Activated B cell treated with CpG ODN at 0.5 μM for 24 hours (primary cell): ENCODE data around the gene SELENOF. TPM values are rescaled to one million over a fixed set of nuclear protein-coding genes. Genes with fewer than 3 reads are reported as not detected.

Source experiments
- ATAC-seq: fragments of 200-7000 bp; cut with Tn5 transposase; one replicate; pipeline ENCODE4 v1.10.0; 2021; ENCODE audit warnings: low read depth, mild to moderate bottlenecking, moderate library complexity
- CTCF ChIA-PET: fragments of 350-600 bp; sonication (Branson Sonifier 250); formaldehyde crosslinking; loops from one replicate; lab custom pipeline; 2021; ENCODE audit warnings: antibody characterized with exemption; lab: Charles Lee
- POLR2A ChIA-PET: fragments of 350-600 bp; sonication (Branson Sonifier 250); formaldehyde crosslinking; loops from one replicate; lab custom pipeline; 2021; ENCODE audit warnings: antibody characterized with exemption; lab: Charles Lee
- DNase-seq: peaks from one replicate; pipeline ENCODE4 v3.0.0; 2022
- H3K27ac Mint-ChIP-seq: one replicate; pipeline ENCODE4 v1.8.0; 2020; ENCODE audit warnings: mixed read lengths
- H3K27me3 Mint-ChIP-seq: one replicate; pipeline ENCODE4 v1.8.0; 2021; ENCODE audit warnings: mixed read lengths
- H3K36me3 Mint-ChIP-seq: one replicate; pipeline ENCODE4 v1.8.0; 2021; ENCODE audit warnings: low read depth, mixed read lengths
- H3K4me1 Mint-ChIP-seq: one replicate; pipeline ENCODE4 v1.8.0; 2021; ENCODE audit warnings: mixed read lengths
- H3K4me3 Mint-ChIP-seq: one replicate; pipeline ENCODE4 v1.8.0; 2020; ENCODE audit warnings: mild to moderate bottlenecking, mixed read lengths
- H3K9me3 Mint-ChIP-seq: one replicate; pipeline ENCODE4 v1.8.0; 2020; ENCODE audit warnings: mixed read lengths
- CTCF ChIP-seq: fragments of 200-600 bp; IDR thresholded peaks from one replicate; pipeline ENCODE4 v1.8.0; 2022; ENCODE audit warnings: antibody characterized with exemption, mild to moderate bottlenecking
- intact Hi-C: fragments of 100-400 bp; cut with micrococcal nuclease; formaldehyde crosslinking; loops from one replicate; pipeline ENCODE4 v1.15.1; 2024
- total RNA-seq: library from RNA; stranded (reverse); gene quantifications from 2 replicates; pipeline ENCODE4 v1.2.3, GENCODE V29; 2022

The SELENOF gene
- total RNA-seq, 1 donor from 2014 or later, result 172 TPM

- CTCF ChIA-PET, result no interaction called here
- Mint-ChIP-seq H3K4me3 (no peak overlapping the region), H3K27me3 (no peaks in the 10 kb centered on the region), H3K4me1 (peaks cover 21% of the 10 kb centered on the region), H3K36me3 (no peaks in the 10 kb centered on the region), H3K9me3 (no peaks in the 10 kb centered on the region), H3K27ac (no peak overlapping the region)
- ATAC-seq (no peak), DNase-seq (no peak)
- POLR2A ChIA-PET, result no interaction called here
- intact Hi-C loops, result no loop called here
- no peak for TF ChIP-seq CTCF
These were observed 19.8 kb upstream of the SELENOF start for GRCh38 chr1:86933562-86934377.

- no peak for TF ChIP-seq CTCF
- H3K4me1 Mint-ChIP-seq, result peaks cover 18% of the 10 kb centered on the region
- no peak for DNase-seq
- no peak for ATAC-seq
- POLR2A ChIA-PET, result no interaction called here
- CTCF ChIA-PET, result no interaction called here
- H3K27me3 Mint-ChIP-seq, result no peaks in the 10 kb centered on the region
- no peak overlapping the region for H3K27ac Mint-ChIP-seq
- intact Hi-C loops, result no loop called here
- H3K4me3 Mint-ChIP-seq, result no peak overlapping the region
- no peaks in the 10 kb centered on the region for H3K9me3 Mint-ChIP-seq
- no peaks in the 10 kb centered on the region for H3K36me3 Mint-ChIP-seq
These were observed 19.1 kb upstream of the SELENOF start for GRCh38 chr1:86933051-86933450.

- intact Hi-C loops, result no loop called here
- TF ChIP-seq CTCF, result no peak
- ChIA-PET CTCF (no interaction called here), POLR2A (interaction anchor here (1.3 kb wide), 1 partner anchor 15 kb away, joined by 7 read pairs; the partner anchor contains the start of genes HS2ST1 and SELENOF)
- no peak overlapping the region for H3K4me3 Mint-ChIP-seq
- H3K36me3 Mint-ChIP-seq, result peaks cover 7% of the 10 kb centered on the region
- DNase-seq (no peak), ATAC-seq (no peak)
- peaks cover 29% of the 10 kb centered on the region for H3K4me1 Mint-ChIP-seq
- peaks cover 6% of the 10 kb centered on the region for H3K9me3 Mint-ChIP-seq
- no peaks in the 10 kb centered on the region for H3K27me3 Mint-ChIP-seq
- H3K27ac Mint-ChIP-seq, result no peak overlapping the region
These were observed 14.9 kb upstream of the SELENOF start for GRCh38 chr1:86928819-86929218.

GRCh38 chr1:86926883-86927282, 13.0 kb upstream of the SELENOF start:
- no peak overlapping the region for H3K4me3 Mint-ChIP-seq
- no peak for TF ChIP-seq CTCF
- intact Hi-C loops, result loop anchor here (2.0 kb wide), 1 partner anchor 14 kb away; no protein-coding TSS in a partner anchor
- ChIA-PET CTCF (no interaction called here), POLR2A (interaction anchor here (0.6 kb wide), 1 partner anchor 13 kb away, joined by 4 read pairs; the partner anchor contains the start of genes HS2ST1 and SELENOF)
- H3K9me3 Mint-ChIP-seq, result peaks cover 13% of the 10 kb centered on the region
- H3K27ac Mint-ChIP-seq, result no peak overlapping the region
- no peak for DNase-seq
- peaks cover 13% of the 10 kb centered on the region for H3K36me3 Mint-ChIP-seq
- H3K4me1 Mint-ChIP-seq, result peaks cover 24% of the 10 kb centered on the region
- no peaks in the 10 kb centered on the region for H3K27me3 Mint-ChIP-seq
- ATAC-seq, result no peak

- CTCF ChIA-PET, result no interaction called here
- Mint-ChIP-seq H3K27ac (no peak overlapping the region), H3K36me3 (peaks cover 19% of the 10 kb centered on the region), H3K4me3 (no peak overlapping the region), H3K4me1 (peaks cover 24% of the 10 kb centered on the region), H3K9me3 (peaks cover 17% of the 10 kb centered on the region), H3K27me3 (no peaks in the 10 kb centered on the region)
- no peak for TF ChIP-seq CTCF
- ATAC-seq, result no peak
- intact Hi-C loops, result loop anchor here (2.0 kb wide), 1 partner anchor 15 kb away; no protein-coding TSS in a partner anchor
- POLR2A ChIA-PET, result no interaction called here
- DNase-seq, result no peak
These were observed 11.8 kb upstream of the SELENOF start for GRCh38 chr1:86925742-86926141.
